Neural progenitor cell (in vitro differentiated cells): ENCODE results near the gene DEFB127. TPM values are rescaled to one million over a fixed set of nuclear protein-coding genes. Genes with fewer than 3 reads are reported as not detected.

Experiments
- DNase-seq: peaks from one replicate; pipeline ENCODE4 v3.0.0-alpha.2; 2016; ENCODE audit warnings: low spot score
- H2AFZ ChIP-seq: fragments of 200-600 bp; sonication (generic); replicated peaks from 2 replicates; pipeline ENCODE4 v1.6.1; 2016; ENCODE audit warnings: antibody characterized with exemption
- H3F3A ChIP-seq: fragments of 200-600 bp; sonication (generic); 2 replicates; pipeline ENCODE4 v1.6.1; 2016; ENCODE audit warnings: antibody characterized with exemption, low read depth
- H3K27ac ChIP-seq: fragments of 200-600 bp; sonication (generic); 2 replicates; pipeline ENCODE4 v1.5.1; 2016; ENCODE audit warnings: mild to moderate bottlenecking
- H3K27me3 ChIP-seq: fragments of 200-600 bp; sonication (generic); 2 replicates; pipeline ENCODE4 v1.6.1; 2016; ENCODE audit warnings: mild to moderate bottlenecking, moderate library complexity
- H3K36me3 ChIP-seq: fragments of 200-600 bp; sonication (generic); 2 replicates; pipeline ENCODE4 v1.5.1; 2016
- H3K4me1 ChIP-seq: fragments of 200-600 bp; sonication (generic); 2 replicates; pipeline ENCODE4 v1.6.1; 2016; ENCODE audit warnings: mixed run types
- H3K4me2 ChIP-seq: fragments of 200-600 bp; sonication (generic); 2 replicates; pipeline ENCODE4 v1.6.1; 2016
- H3K4me3 ChIP-seq: fragments of 200-600 bp; sonication (generic); 2 replicates; pipeline ENCODE4 v1.5.1; 2016
- H3K79me2 ChIP-seq: fragments of 200-600 bp; sonication (generic); 2 replicates; pipeline ENCODE4 v1.6.1; 2016; ENCODE audit warnings: low read depth
- H3K9ac ChIP-seq: fragments of 200-600 bp; sonication (generic); 2 replicates; pipeline ENCODE4 v1.6.1; 2016
- H3K9me3 ChIP-seq: fragments of 200-600 bp; sonication (generic); 2 replicates; pipeline ENCODE4 v1.5.1; 2016; ENCODE audit warnings: low read depth
- H4K20me1 ChIP-seq: fragments of 200-600 bp; sonication (generic); 2 replicates; pipeline ENCODE4 v1.6.1; 2016; ENCODE audit warnings: low read depth
- H3K27ac Mint-ChIP-seq: 3 replicates; pipeline ENCODE4 v1.8.0; 2021; ENCODE audit warnings: mixed read lengths
- H3K27me3 Mint-ChIP-seq: 2 replicates; pipeline ENCODE4 v1.8.0; 2022; ENCODE audit warnings: low read depth, mild to moderate bottlenecking, inconsistent platforms, moderate library complexity, mixed read lengths; ENCODE audit not compliant: insufficient read depth
- H3K36me3 Mint-ChIP-seq: 3 replicates; pipeline ENCODE4 v1.8.0; 2021; ENCODE audit warnings: mixed read lengths
- H3K4me1 Mint-ChIP-seq: 3 replicates; pipeline ENCODE4 v1.8.0; 2021; ENCODE audit warnings: mixed read lengths
- H3K4me3 Mint-ChIP-seq: 3 replicates; pipeline ENCODE4 v1.8.0; 2021; ENCODE audit warnings: mild to moderate bottlenecking, moderate library complexity, mixed read lengths
- H3K9me3 Mint-ChIP-seq: 3 replicates; pipeline ENCODE4 v1.8.0; 2020; ENCODE audit warnings: mixed read lengths
- CTCF ChIP-seq: fragments of 200-600 bp; sonication (generic); IDR thresholded peaks from 2 replicates; pipeline ENCODE4 v1.5.1; 2017; ENCODE audit warnings: antibody characterized with exemption, mild to moderate bottlenecking
- EZH2 ChIP-seq: fragments of 200-600 bp; sonication (generic); IDR thresholded peaks from 2 replicates; pipeline ENCODE4 v1.6.1; 2017; ENCODE audit warnings: antibody characterized with exemption, mild to moderate bottlenecking, moderate library complexity
- EZH2phosphoT487 ChIP-seq: fragments of 200-600 bp; sonication (generic); IDR thresholded peaks from 2 replicates; pipeline ENCODE4 v1.6.1; 2017; ENCODE audit warnings: antibody characterized with exemption
- total RNA-seq: library from RNA; depleted of rRNA; stranded (reverse); fragments of >200 nt; gene quantifications from 2 replicates; pipeline ENCODE4 v1.2.3, GENCODE V29; 2015; ENCODE audit warnings: low replicate concordance

The DEFB127 gene
- total RNA-seq, 1 donor from 2014 or later: not detected

- H3K9me3 ChIP-seq: no peaks in the 10 kb centered on the region
- H3K4me3 Mint-ChIP-seq: no peak overlapping the region
- H3K27me3 Mint-ChIP-seq: peaks cover 5% of the 10 kb centered on the region
- H3K36me3 ChIP-seq: no peaks in the 10 kb centered on the region
- peaks cover 26% of the 10 kb centered on the region for H3K27me3 ChIP-seq
- no peaks in the 10 kb centered on the region for H3K79me2 ChIP-seq
- no peak overlapping the region for H3K4me3 ChIP-seq
- H2AFZ ChIP-seq: no peak overlapping the region
- no peaks in the 10 kb centered on the region for H4K20me1 ChIP-seq
- H3K4me2 ChIP-seq: no peak overlapping the region
- H3F3A ChIP-seq: no peaks in the 10 kb centered on the region
- H3K9ac ChIP-seq: no peak overlapping the region
- no peaks in the 10 kb centered on the region for H3K4me1 Mint-ChIP-seq
- H3K4me1 ChIP-seq: no peaks in the 10 kb centered on the region
- H3K27ac ChIP-seq: no peak overlapping the region
- no peaks in the 10 kb centered on the region for H3K36me3 Mint-ChIP-seq
- no peak for DNase-seq
- no peak overlapping the region for H3K27ac Mint-ChIP-seq
- H3K9me3 Mint-ChIP-seq: no peaks in the 10 kb centered on the region
- TF ChIP-seq CTCF: no peak
- no peak for TF ChIP-seq EZH2
- TF ChIP-seq EZH2phosphoT487: no peak
These were observed 27.0 kb downstream of the DEFB127 start for GRCh38 chr20:184288-184687.

- Mint-ChIP-seq H3K27ac (no peak overlapping the region), H3K4me3 (no peak overlapping the region), H3K4me1 (no peaks in the 10 kb centered on the region), H3K27me3 (peaks cover 9% of the 10 kb centered on the region), H3K36me3 (no peaks in the 10 kb centered on the region), H3K9me3 (peaks cover 11% of the 10 kb centered on the region)
- Histone ChIP-seq H3K9ac (no peak overlapping the region), H3K9me3 (no peaks in the 10 kb centered on the region), H3K27ac (no peak overlapping the region), H4K20me1 (no peaks in the 10 kb centered on the region), H3K27me3 (peaks cover 21% of the 10 kb centered on the region), H3K4me2 (no peak overlapping the region), H3F3A (no peaks in the 10 kb centered on the region), H3K4me3 (no peak overlapping the region), H3K79me2 (no peaks in the 10 kb centered on the region), H3K4me1 (no peaks in the 10 kb centered on the region), H3K36me3 (no peaks in the 10 kb centered on the region), H2AFZ (no peak overlapping the region)
- no peak for DNase-seq
- TF ChIP-seq CTCF (no peak), EZH2phosphoT487 (no peak), EZH2 (no peak)
These were observed 30.5 kb downstream of the DEFB127 start for GRCh38 chr20:187733-188132.

DNA sequence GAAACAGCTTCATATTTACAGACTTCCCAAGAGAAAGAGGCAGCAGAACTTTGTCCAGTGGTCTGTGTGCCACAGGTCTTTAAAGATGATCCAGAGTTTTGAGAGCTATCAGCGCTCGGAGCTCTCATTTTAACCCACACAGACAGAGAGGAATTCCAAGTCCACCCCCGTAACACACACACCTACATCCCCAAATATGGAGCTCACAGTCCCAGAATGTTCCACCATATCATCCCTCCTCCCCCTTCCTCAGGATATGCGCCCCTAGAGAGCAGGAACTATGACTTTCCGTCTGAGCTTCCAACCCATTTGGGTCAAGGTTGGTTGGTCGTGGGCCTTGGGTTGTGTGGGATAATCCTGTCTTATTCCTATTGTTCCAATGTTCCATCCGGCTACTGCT lies 32.4 kb downstream of the DEFB127 start, which contains the start of gene DEFB128:
Gene DEFB128 (minus strand): TSS at position 101 of the 400 bp plus-strand sequence. CDS start 88 bp downstream, at position 13.
- Mint-ChIP-seq H3K27ac (no peak within 1 kb of the TSS), H3K36me3 (no peaks in the 10 kb centered on the region), H3K4me1 (no peaks in the 10 kb centered on the region), H3K9me3 (peaks cover 11% of the 10 kb centered on the region), H3K27me3 (peaks cover 9% of the 10 kb centered on the region), H3K4me3 (no peak within 1 kb of the TSS)
- Histone ChIP-seq H3K27me3 (peaks cover 21% of the 10 kb centered on the region), H3K36me3 (no peaks in the 10 kb centered on the region), H3K4me1 (no peaks in the 10 kb centered on the region), H2AFZ (no peak within 1 kb of the TSS), H3K4me2 (no peak within 1 kb of the TSS), H3K9me3 (no peaks in the 10 kb centered on the region), H3K9ac (no peak within 1 kb of the TSS), H3K79me2 (no peaks in the 10 kb centered on the region), H3K4me3 (no peak within 1 kb of the TSS), H3K27ac (no peak within 1 kb of the TSS), H3F3A (no peaks in the 10 kb centered on the region), H4K20me1 (no peaks in the 10 kb centered on the region)
- no peak for TF ChIP-seq EZH2
- no peak for TF ChIP-seq CTCF
- TF ChIP-seq EZH2phosphoT487: no peak
- no peak for DNase-seq
